ENCODE measurements around the gene TRAF1.

Gene TRAF1

DNA sequence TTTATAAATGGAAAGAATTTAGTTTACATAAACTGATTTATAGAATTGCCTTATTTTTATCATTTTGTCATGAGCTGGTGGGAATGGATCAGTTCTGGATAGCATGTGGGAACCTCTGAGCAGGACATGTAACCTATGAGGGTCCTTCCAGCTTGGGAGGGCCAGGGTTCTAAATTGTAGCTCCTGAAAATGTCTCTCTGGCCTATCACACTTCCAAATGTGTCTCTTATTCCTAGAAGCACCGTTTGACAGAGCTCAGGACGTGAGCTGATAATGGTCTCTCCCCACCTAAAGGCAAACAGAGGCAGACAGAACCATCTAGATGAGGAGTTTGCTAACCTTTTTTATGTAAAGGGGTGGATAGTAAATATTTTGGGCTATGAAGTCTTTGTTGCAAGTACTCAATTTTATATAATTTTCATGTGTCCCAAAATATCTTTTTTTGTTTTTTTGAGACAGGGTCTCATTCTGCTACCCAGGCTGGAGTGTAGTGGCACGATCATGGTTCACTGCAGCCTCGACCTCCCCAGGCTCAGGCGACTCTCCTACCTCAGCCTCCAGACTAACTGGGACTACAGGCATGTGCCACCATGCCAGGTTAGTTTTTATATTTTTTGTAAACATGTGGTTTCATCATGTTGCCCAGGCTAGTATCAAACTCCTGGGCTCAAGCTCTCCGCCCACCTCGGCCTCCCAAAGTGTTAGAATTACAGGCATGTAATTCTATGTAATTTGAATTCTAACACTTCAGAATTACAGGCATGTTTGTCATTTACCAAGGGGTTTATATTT lies 4.0 kb downstream of the TRAF1 start:
- DNase-seq, result no peak

DNA sequence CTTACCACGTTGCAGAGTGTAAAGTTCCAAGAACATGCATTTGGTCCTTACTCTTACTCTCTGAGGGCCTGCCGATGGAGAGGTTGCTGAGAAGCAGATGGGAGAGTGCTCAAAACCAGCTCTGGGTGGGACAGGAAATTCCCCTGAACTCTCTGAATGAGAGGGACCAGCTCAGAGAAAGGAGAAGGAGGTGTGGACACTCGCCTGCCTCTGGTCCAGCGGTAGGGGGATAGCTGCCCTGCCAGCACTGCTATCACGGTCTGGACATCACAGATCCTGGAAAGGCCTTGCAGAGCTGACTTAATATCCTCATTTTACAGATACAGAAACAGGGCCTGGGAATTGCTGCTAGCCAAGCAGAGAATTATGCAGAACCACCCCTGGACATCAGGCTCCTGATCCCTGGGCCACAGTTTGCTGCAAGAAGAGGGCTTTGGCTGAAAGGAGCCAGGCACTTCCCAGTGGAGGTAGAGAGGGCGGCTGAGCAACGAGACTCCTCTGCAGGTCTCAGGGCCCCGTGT lies 4.9 kb downstream of the TRAF1 start:
- DNase-seq, result no peak

DNA sequence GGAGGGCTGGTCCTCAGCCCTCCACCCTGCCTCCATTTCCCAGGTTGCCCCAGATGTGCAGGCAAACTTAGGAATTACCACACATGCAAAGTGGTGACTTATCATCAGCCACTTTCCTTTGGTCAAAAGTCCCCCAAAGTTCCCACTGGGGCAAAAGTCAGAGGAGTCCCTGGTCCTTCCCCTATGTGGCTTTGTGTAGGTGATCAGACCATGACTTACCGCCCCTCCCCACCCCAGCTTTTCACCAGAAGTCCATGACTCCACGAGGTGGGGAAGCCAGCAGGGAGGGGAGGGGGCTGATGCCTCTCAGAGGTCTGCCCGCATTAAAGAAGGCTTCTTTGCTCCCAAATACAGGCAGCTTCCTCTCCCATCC lies 5.8 kb downstream of the TRAF1 start:
- DNase-seq, result no peak

DNA sequence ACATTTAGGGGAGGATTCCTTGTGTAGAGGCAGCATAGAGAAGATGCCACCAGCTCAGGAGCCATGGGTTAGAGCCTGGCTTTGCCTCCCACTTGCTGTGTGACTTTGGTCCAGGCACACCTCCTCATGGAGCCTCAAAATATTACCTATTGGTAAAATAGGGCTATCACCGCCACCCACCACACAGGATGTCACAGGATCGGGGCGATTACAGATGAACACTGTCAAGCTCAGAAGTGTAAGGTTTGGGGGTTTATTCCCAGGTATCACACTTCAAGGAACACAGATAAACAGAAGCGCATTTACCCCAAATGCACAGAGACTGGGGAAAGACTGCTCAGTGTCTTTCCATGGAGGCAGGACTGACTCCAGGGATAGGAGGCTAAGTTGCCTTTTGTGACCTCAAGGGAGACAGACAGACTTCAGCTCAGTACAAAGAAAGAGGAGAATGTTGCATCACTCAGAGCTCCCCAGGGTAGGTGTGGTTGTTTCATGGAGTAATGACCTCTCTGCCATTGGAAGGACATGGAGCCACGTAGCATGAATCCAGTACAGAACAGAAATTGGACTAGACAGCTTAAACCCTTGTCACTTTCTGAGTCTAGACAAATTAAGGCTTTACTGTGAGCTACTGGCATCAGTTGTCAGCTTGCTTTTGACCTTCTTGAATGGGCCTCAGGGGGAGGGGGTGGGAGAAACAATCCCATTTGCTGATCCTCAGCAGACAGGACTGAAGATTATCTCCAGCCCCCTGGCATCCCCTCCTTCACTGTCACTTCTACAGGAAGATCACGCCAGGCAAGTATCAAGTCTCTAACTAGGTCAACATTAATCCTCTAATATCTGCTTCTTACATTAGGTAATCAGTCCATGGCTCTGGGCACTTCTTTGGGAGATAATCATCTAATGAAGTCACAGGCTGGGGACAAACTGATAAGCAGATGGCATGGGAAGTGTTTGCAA lies 6.5 kb downstream of the TRAF1 start:
- DNase-seq, result no peak

DNA sequence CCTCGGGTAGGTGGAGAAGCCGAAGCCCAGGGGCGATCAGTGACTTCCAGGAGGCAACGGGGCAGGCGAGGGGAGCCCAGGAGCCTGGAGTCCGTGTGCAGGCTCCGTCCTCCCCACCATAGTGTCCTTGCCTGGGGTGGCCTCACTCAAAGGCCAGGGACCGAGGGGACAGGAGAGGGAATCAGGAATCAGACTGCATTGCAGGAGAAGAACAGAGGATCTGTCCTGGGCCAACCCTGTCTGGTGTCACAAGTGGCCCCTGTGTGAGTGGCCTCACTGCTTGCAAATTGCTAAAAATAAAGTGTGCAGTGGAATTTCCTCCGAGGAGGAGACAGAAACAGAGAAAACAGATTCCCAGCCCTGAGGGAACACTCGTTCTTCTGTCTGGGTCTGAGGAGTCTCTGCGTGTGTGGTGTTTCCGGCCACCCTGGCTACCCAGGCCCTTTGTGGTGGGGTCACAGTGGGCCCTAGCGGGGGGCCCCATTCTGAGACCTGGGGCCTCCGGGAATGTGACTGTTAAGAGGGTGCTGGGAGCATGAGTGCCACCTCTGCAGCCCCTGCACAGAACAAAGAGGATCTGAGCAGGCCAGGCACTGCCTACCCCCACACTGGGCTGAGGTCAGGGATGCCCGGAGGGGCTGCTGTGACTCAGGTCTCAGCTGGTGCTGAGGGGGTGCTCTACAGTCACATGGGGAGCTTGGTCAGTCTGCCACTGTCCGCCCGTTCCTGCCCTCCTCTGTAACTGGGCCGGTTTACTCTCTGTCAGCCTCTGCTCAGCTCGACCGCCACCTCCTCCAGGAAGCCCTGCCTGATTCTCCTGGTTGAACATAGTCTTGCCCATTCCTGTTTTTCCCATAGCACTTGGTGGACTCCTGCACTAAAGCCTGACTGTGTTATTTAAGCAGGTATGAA lies 7.4 kb downstream of the TRAF1 start:
- DNase-seq, result no peak

DNA sequence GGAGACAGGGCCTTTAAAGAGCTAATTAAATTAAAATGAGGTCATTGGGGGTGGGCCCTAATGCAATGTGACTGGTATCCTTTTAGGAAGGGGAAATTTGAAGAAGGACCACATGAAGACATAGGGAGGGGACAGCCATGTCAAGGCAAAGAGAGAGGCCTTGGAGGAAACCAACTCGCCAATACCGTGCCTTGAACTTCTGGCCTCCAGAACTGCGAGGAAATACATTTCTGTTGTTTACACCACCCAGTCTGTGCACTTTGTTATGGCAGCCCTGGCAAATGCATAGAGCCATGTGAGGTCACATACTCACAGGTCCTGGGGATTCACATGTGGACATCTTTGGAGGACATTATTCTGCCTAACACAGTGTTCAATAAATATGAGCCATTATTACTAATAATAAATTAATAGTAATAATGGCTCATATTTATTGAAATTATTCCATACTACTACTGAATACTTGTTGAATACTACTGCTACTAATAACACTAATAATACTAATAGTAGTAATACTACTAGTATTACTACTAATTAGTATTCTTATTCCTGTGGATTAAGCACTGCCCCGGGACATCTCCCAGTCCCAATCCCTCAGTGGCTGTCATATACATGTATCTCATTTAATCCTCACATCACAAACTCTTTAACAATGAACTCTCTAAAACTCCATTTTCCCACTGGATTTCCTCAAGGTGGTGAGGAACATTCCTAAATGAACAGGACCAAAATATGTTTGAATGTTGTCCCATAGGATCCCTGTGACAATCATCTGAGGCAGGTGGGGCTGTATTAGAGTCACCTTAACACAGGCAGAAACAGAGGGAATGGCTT lies 8.4 kb downstream of the TRAF1 start:
- DNase-seq, result no peak

DNA sequence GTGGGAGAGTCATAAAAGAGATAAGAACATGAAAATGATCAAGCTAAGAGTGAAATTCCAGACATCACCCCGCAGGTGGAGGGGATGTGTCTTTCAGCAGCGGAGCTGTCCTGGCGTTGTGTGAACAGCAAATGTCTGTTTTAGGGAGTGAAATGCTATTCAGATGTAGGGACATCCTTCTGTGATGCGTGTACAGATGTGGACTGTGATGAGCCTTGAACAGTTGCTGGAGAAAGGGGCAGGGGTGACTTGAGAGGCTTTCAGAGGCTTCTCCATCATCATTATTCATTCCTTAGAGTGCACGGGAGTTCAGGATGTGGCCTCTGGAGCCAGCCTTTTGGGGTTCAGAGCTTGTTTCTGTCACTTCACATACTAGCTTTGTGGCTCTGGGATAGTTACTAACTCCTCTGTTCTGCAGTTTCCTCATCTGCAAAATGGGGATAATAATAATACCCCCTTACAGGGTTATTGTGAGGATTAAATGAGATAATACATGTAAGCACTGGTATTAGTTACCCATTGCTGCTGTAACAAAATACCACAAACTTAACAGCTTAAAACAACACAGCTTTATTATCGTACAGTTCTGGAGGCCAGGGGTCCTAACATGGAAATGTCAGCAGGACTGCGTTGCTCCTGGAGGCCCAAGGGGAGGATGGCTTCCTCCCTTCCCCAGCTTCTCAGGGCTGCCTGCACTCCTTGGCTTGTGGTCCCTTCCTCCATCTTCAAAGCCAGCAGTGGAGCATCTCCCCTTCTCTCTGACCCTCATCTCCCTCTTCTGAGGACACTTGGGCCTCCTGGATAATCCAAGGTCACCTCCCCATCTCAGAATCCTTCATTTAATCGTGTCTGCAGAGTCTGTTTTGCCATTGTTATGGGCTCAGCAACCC lies 9.4 kb downstream of the TRAF1 start:
- no peak for DNase-seq

DNA sequence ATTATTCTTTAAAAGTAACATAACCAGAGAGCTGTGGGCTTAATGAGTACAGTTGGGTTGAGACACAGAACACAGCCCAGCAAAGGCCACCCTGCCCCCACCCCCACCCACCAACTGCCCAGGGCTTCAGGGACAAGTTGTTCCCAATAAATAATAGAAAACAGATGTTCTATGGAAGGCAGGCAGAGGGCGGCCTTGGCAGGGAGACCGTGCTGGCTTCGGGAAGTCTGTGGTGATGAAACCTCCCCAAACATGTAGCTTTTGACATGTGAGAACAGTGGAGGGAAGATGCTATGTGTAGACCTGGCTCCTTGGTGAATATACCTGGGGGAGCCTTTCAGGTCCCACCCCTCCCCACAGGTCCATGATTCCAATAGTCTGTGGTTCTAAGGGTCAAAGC lies 10.0 kb downstream of the TRAF1 start:
- DNase-seq, result no peak

DNA sequence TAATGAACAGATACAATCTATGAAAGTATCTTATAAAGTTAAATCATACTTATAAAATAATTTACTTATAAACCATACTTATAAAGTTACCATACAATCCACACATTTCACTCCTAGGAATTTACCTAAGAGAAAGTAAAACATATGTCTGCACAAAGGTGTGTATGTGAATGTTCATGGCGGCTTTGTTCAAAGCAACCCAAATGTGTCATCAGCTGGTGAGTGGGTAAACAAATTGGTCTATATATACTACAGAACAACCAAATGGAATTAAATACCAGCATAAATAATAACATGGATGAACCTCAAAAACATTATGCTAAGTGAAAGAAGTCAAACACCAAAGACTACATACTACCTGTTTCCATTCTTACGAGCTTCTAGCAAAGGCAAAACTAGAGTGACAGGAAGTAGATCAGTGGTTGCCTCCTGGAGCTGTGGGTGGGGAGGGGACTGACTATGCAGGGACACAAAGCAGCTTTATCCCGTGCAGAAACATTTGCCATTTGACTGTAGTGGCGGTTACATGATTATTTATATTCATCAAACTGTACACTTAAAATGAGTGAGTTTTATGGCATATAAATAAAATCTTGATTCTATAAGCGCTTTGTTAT lies 10.6 kb downstream of the TRAF1 start:
- DNase-seq, result no peak

DNA sequence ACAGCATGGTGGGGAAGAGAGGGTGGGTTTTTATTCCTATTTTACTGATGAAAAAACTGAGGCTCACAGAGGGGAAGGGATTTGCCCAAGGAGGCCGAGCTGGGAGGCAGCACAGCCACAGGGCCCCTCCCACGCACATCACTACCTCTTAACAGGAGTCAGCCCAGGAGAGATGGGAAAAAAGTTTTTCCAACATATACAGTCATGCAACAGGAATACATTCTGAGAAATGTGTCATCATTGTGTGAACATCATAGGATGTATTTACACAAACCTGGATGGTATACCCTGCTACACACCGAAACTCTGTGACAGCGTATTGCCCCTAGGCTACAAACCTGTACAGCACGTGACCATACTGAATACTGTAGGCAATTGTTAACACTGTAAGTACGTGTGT lies 11.6 kb downstream of the TRAF1 start:
- DNase-seq, result no peak

DNA sequence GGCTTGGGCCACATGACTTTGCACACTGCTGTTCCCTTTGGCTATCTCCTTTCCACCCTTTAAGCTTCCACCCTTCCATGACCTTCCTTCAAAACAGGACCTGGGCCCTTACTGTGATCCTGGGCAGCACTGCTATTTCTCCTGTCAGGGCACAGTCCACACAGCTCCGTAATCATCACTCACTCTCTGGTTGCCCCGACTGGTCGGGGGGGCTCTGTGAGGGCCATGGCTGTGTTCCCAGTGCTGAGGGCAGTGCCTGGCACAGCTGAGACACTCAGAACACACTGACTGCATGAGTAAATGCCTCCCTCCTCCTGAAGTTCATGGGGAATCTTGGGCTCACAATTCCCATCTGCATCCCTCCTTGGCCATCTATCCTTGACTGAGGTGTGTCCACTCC lies 12.2 kb downstream of the TRAF1 start:
- DNase-seq, result no peak

DNA sequence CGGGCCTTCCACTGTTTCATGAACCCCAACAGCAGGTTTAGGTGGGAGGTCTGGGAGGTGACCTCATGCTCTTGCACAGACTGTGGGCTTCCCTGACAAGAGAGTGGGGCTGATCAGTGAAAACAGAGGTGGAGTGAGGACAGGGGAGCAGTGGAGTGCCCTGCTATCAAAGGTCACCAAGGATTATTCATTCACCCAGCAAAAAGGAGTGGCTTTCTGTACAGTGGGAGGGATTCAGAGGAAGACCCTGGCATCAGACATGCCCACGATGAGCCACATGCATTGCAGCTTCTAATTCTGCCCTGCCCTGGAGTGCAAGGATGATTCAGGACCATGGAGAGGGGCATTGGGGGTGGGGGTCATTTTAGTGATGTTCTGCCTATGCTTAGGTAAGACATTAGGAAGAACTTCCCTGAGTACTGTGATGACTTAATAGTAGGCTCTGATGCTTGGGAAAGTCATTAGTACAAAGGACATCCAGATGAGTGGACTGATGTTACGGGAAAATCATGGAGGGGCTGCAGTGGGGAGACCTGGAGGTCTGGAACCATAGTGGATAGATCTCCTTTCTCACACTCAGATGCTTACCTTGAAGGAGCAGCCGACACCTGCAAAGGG lies 12.8 kb downstream of the TRAF1 start:
- DNase-seq, result no peak

DNA sequence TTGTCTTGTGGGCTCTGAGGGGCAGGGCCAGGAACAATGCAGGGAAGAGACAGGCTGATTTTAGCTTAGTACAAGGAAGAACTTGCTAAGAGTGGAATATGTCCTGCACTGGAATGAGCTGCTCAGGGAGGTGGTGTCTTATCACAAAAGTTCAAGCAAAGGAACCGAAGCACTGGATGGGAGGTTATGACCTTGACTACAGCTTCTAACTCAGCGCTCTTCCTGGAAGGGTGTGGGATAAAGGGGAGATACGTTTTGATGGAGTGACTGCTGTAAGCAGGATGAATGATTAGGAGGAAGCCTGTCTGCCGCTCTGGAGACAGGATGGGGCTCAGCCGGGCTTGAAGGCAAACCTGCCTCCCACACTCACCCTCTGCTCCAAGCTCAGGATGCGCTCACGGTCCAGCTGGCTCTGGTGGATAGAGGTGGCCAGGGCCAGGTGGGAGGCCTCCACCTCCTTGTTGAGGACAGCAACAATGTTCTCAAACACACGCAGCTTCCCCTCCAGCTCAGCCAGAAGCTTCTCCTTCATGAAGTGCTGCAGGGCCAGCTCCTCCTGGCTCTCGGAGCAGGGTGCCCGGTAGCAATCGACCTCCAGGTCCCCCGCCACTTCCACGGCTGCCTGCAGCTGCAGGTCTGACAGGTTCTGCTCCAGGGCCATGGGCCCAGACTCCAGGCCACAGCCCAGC lies 13.5 kb downstream of the TRAF1 start:
- DNase-seq, result no peak

DNA sequence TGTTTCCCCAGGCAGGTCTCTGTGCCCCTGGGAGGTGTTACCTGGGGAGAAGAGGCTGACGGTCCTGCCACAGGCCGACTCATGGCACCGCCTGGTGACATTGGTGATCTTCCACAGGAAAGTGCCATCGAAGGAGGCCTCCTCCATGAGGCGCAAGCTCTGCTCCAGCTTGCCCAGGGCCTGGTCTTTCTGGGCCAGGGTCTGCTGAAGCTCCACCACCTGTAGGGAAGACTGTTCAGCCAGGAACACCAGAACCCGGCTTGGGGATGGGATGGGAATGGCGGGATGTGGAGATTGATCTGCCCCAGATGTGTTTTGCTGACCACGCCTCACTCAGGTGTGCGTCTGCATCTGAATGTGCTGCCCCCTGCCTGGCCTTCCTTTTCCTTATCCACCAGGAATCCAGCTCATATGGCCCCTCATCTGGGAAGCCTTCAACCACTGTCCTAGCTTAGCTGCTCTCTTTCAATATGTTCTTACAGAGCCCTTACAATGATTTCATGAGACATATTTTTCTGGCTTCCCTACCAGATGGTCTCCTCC lies 15.2 kb downstream of the TRAF1 start:
- DNase-seq, result no peak

DNA sequence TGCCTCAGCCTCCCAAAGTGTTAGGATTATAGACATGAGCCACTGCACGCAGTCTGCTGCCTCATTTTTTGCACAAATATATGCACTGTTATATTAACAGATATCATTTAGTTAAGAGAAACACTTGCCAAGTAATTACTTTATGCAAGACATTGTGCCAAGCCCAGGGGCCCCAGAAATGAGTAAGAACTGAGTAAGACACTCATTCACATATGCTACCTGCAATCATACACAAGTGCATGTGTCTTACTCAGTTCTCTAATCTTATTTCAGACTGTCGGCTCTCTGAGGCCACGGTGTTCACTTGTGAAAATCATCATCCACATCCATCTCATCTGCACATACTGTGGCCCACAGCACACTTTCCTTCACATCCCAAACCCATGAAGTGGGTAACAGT lies 16.0 kb downstream of the TRAF1 start:
- DNase-seq, result no peak

DNA sequence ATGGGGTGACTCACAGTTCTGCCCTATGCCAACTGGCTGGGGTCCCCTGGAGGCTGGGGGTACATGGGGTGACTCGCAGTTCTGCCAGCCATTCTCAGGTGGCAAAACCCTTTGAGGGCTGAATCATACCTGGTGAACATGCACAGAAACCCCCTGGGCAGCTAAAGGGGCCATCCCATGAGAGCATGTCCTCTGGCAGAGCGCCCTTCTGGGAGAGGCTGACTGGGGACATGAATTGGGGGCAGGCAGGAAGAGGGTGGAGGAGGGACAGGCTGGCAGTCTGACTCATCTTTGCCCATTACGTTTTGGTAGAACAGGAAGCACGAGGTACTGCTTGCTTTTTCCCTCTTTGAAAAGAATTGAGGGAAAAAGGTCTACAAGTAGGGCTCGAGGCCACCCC lies 16.7 kb downstream of the TRAF1 start:
- DNase-seq, result no peak

DNA sequence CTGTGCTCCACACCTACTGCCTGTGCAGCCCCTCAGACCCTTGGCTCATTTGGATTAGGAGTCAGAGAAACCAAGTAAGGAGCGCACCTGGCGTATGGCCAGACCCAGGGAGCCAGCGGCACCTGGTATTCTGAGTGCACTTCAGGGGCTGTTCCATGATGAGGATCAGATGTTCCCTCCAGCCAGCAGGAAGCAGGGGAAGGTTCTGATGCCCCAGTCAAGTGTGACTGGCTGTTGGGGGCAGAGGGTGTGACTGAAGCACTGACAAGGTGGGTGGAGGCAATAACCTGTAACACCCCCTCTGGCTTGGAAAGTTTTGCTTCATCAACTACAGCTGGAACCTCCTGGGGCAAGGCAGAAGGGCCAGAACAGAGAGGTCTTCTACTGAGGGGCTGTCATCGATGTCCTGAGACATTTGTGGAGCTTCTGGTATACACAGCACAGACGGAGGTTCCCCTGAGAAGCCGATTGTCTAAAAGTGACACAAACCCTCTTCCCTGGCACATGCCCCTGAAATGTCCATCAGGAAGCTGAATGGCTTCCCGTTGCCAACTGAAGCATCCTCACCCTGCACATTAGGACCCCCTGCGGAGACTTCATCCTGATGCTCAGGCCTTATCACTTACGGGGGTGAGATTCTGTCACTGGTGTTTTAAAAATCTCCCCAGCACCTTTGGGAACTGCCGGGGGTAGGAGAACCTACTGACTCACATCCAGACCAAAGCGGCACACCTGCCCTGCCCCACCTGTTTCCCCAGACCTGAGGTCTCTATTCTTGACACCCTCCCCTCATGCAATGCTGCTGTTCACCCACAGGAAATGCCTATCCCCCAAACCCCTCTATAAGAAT lies 21.1 kb downstream of the TRAF1 start:
- peak; percentile 18 for DNase-seq

DNA sequence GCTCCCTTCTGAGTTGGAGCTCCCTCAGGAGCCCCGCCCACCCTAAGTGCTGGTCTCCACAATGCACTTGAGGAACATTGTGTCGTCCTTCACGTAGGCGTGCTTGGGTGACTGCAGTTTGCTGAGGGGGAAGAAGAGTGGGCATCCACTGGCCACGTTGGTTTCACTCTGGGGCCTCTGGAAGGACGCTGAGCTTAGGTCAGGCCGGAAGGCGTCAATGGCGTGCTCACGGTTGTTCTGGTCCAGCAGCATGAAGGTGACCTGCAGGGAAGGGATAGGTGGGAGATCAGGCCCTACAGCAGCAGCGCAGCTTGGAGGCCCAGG lies 21.7 kb downstream of the TRAF1 start:
- DNase-seq, result no peak

All from NCI-H2171 treated with DMSO at 0.1 percent for 48 hours (cell line).